GM21515 (cell line): ENCODE data around the gene ELFN2.
"Not testable (repeated sequence)": the region's sequence is repeated elsewhere in the genome, so short reads cannot be mapped to it uniquely, and the experiment has no call there.

Experiments
- ATAC-seq: cut with Tn5 transposase; IDR thresholded peaks from one replicate; pipeline ENCODE4 v1.9.1; 2021; ENCODE audit not compliant: unreplicated experiment

Gene ELFN2

DNA sequence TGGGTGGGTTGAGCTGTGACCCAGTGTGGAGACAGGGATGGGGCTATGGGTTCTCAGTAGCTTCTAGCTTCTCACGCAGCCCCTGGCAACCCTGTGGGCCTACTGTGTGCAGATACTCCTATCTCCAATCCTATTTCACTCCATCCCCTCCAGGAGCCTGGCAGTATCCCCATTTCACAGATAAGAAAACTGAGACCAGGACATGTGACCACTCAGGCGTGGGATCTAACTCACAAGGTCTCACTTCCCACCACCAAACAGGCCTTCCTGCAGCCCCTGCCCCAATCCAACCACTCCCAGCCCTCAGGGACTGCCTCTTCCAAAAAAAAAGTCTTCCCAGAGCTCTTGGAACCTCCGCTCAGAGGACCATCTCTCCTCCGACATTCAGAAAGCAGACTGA lies 15.6 kb downstream of the ELFN2 start:
- no peak for ATAC-seq

- ATAC-seq: no peak
Measured at GRCh38 chr22:37410174-37411055, 16.9 kb downstream of the ELFN2 start.

DNA sequence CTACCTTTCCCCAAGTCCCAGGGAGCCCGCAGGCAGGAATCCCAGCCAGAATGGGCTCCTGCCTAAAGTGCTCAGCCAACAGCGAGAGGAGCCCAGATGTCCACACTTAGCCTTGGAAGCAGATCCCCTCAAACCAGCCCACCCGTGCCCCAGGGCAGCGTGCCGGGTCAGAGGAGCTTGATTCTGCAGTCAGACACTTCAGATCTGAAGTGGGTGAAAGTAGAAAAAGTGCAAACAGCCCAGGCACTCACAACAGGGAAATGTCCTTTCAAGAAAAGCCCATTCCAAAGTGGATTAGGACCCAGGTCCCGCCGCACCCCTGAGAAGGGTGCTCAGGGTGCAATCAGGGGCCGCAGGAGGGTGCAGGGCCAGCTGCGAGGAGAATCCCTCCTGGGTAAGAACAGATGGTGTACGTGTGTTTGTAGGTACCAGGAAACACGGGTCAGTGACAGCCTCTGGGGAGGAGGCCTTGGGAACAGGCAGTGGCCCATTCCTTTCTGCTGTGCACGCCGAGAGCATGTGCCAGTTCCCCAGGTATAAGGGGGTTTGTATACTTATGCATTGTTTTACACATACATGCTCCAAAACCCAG lies 17.7 kb downstream of the ELFN2 start:
- no peak for ATAC-seq

DNA sequence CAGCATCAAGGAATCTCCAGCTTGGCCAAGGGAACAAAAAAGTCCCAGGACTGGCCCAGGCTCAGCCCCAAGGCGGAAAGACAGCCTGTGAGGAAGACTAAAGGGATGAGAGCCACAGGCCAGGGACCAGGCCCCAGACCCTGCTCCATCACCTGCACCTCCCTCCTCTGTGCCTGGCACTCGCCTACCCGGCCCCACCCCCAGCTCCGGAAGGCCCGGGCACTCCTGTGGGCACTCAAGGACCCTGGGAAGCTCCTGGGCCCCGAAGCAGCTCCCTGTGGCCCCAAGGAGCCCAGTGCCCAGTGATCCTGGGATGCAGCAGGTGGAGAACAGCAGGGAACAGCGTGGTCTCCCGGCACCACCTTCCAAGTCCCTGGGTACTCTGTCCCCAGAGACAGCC lies 18.2 kb downstream of the ELFN2 start:
- ATAC-seq: no peak

DNA sequence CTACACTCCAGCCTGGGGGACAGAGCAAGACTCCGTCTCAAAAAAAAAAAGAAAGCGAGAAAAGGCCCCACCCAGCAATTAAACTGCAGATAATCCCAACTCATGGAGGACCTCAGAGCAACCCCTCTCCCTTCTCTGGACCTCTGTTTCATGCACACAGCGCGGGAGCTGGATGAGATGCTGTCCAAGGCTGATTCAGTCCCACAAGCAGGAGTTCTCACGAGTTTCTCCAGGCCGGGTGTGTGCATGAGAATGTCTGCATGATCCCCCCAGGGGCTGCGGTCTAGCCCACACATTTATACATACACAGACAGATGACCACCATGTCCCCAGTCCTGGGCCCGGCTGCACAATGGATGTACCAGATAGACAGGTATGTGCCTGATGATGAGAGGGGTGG lies 19.4 kb downstream of the ELFN2 start:
- ATAC-seq: no peak

DNA sequence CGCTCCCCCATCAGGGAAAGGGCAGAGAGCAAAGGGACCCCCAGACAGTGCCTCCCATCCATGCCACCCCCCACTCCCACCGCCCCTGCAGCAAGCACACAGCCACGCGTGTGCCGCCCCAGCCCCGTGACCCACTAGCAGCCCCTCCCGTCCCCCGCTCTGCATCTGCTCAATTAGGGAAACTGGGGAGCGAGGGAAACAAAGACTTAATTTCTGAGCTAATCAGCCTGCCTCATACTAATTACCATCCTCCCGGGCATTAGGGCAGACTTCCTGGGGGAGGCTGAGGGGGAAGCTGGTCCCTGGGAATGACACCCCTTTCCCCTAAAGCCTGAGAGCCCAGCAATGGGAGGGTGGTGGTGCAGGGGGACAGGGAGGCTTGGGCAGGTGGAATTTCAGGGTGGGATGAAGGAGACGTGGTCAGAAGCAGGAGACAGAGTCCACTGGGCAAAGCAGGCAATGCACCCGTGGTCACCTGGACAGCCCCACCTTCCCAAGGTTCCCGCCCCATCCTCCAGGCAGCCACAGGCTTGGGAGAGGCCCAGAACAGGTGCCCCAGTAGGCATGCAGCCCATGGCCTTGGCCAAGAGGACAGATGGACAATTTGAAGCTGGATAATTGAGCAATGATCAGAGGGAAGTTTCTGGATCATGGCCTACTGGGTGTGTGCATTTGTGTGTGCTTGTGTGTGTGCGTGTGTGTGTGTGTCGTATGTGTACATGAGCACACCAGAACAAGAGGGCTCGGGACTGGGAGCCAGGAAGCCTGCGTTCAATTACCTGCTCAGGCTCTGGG lies 20.6 kb downstream of the ELFN2 start:
- ATAC-seq: no peak

- ATAC-seq: no peak
Measured at GRCh38 chr22:37404091-37404490, 23.2 kb downstream of the ELFN2 start.

DNA sequence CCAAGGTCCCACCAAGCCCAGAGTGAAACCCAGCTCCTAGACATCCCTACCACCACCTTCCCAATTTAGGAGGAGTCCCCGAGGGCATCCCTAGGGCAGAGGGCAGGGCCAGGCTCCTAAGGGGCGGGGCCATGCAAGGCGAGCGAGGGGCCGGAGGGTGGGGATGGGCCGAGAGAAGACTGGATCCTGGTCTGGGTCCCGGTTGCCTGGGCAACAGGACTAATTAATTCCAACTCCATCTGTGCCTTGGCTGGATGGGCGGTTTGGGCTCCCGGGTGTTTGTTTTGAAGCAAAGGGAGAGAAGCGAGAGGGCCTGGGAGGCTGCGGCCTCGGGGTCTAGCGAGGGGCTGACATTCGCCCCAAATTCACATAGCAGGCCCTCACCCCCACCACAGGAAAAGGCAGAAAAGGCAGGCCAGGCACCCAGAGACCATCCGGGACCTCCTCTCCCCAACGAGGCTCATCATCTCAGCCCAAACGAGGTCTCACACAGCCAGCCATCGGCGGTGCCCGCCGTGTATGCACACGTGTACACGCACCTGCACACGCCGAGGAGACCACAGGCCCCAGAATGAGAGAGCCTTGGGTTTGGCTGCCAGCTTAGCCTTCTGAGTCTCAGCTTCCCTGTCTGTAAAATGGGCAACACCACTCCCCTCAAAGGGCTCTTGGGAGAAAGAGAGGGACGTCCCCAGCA lies 23.9 kb downstream of the ELFN2 start:
- ATAC-seq: no peak

DNA sequence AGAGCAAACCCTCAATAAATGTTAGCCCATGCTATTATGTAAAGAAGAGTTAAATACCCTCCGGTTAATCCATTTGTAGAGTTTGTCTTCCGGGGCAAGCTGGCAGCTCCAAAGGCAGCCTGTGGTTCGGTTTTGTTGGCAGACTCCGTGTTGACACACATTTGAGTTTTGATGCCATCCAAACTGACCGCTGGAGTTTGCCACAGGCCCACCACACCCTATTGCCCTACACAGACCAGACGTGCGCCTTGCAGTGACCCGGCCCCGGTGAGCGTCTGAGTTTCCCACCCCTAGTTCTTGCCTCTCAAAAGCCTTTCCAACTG lies 25.1 kb downstream of the ELFN2 start:
- ATAC-seq: no peak

GRCh38 chr22:37401401-37402183 lies 25.7 kb downstream of the ELFN2 start:
- ATAC-seq: no peak

DNA sequence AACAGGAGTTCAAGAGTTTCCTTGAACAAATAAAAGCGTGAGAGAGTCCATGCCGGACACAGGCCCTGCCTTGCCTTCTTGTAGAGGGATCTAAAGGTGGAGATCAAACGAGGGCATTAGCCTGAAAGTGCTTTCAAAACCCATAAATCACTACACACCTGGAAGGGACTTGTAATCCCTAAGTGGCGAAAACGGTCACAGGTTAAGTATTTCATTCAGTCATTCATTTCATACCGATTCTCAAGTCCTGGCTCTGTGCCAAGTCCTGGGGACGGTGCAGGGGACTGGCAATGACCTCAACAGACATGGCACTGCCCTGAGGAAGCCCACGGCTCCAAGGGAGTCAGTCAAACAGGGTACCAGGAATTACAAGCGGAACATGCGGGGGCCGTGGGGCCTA lies 26.6 kb downstream of the ELFN2 start:
- no peak for ATAC-seq

DNA sequence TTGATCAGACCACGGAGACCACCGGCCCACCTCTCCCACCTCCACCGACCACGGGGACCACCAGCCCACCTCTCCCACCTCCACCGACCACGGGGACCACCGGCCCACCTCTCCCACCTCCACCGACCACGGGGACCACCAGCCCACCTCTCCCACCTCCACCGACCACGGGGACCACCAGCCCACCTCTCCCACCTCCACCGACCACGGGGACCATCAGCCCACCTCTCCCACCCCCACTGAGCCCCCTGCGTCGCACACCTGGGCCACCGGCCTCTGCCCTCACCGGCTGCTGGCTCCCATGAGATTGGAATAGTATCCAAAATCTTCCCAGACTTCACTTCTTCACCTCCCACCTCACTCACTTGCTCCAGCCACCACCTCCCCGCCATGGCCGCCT lies 27.8 kb downstream of the ELFN2 start:
- ATAC-seq: not testable (repeated sequence)

DNA sequence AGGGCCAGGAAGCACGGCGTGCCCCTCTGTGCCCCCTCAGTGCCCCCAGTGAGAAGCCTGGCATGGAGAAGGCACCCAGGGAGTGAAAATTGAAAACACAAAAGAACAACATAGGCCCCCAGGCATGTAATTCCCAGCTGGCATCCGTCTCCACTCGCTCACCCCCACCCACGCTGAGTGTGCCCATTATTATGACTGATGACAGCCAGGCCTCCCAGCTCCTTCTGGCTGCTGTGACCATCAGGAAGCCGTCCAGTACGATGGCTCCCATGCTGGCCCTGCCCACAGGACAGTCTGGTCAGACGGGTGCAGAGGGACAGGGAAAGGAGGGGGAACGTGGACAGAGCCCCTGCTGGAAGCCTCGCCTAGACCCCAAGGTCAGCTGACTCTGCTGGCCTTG lies 30.1 kb downstream of the ELFN2 start:
- ATAC-seq: no peak

GRCh38 chr22:37396488-37397084 lies 30.7 kb downstream of the ELFN2 start:
- ATAC-seq: no peak

DNA sequence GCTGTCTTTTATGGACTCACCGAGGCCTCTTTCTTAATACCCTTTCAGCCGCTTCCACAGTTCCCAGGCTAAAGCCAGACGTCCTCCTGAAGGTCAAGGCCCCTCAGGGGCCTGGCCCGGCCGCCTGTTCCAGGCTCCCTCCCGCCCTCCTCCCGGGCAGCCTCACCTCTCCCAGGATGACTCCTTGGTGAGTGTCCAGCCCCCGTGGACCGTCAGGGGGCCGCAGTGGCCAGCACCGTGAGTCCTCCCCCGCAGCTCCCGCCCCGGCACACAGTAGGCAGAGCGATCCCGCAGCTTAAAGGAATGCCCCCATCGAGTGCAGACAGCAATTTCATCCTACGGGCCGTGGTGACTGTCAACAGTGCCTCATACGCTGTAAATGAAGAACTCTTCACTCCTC lies 32.9 kb downstream of the ELFN2 start:
- ATAC-seq: no peak

DNA sequence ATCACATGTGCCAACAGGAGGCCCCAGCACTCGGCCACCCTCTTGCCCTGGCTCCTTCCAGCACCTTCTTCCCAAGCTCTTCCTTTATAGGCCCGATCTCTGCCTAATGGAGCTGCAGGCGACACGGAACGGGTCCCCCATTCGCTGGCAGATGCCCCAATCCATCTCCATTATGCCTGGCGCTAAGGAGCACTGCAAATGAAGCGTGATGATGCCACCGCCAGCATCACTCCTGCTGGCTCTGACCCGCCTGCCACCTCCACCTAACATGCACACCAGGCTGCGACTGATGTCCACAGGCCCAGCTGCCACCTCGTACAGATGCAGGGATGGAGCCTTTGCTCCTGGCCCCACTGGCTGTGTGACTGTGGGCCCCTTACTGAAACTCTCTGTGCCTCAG lies 33.5 kb downstream of the ELFN2 start:
- ATAC-seq: no peak

DNA sequence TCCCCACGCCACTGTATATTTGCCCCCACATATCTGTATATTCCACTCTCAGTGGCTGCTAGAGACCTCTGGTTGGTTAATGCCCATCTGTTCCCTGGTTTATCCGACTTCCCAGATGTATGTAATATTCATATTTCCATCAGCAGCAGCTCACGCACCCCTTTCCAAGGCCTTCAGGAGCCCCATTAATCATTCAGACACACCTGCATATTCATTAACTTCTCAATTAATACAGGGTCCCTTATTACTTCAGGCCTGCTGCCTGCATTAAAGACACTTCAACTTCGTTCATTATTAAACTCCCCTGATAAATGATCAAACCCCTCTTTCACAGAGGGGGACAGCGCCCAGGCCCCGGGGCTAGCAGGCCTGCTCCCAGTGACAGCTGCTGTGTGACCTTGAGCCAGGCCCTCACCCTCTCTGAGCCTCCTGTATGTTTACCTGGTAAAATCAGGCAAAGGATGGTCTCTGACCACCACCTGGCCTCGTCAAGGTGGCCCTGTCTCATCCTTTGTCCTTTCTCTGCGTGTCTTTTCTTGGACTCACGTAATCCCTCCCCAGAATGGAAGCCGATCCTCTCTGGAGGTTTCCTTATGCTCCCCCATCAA lies 34.5 kb downstream of the ELFN2 start:
- ATAC-seq: no peak

GRCh38 chr22:37391702-37392101 lies 35.6 kb downstream of the ELFN2 start:
- no peak for ATAC-seq

GRCh38 chr22:37390075-37390474 lies 37.2 kb downstream of the ELFN2 start:
- ATAC-seq: no peak

DNA sequence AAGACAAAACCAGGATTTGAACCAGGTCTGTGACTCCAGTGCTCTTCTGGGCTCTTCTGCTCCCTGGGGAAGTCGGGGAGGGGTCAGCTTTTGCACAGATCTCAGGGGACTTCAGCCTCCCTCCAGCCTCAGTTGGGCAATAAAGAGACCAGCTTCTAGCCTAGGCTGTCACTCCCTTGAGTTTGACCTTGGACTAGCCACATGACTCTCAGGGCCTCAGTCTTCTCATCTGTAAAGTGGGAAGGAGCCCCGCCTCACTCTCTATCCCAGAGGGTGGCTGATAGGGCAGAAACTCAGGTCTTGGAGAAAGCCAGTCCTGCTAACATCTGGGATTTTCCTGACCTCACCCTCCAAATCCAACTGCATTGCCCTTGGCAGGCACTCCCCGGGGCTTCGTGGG lies 38.7 kb downstream of the ELFN2 start:
- no peak for ATAC-seq
